NOMO-1 (cell line): ENCODE data around the gene KLHL29.

Experiments
- DNase-seq, 2 experiments: peaks; one replicate each; lab custom pipeline; 2025; ENCODE audit not compliant: unreplicated experiment in 2 of 2; lab: John Stamatoyannopoulos, UW

The KLHL29 gene

DNA sequence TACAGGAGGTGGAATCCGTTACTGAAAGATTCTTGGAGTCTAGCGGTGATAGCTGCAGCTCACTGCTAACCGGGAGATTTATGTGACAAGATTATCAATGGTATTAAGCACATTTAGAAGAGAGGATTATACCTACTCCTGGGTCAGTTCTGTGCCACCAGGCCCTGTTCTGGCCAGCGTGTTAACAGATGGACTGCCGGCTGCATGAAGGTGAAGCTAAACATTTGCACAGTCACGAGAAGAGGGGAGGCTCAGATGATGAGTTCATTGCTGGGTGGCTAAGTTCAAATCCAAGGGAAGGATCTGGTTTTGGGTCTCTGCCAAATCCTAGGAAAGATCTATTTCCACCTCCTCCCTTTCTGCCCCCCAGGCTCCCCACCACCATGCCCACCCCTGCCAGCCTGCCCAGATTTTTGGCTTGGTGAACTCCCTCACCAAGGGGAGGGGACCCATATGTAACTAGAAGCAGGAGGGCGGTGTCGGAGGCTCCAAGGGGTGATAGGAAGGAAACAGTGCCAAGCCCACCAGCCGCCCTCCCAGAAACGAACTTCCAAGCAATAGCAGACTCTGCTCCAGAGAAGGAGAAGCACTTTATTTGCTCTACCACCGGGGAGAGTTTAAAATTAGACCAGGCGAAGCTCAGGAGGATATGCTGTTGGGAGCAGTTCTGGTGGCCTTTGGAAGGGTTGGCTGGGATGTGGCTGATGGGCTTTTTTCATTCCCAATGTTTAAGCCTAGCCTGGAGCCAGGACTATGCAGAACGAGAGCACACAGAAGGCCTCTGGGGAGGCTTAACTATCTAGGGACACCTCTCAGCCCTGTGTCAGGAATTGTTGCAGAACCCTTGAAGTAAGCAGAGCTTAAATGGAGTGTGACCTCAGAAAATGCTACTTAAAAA, 200.5 kb downstream of the KLHL29 start:
- no peak for DNase-seq

DNA sequence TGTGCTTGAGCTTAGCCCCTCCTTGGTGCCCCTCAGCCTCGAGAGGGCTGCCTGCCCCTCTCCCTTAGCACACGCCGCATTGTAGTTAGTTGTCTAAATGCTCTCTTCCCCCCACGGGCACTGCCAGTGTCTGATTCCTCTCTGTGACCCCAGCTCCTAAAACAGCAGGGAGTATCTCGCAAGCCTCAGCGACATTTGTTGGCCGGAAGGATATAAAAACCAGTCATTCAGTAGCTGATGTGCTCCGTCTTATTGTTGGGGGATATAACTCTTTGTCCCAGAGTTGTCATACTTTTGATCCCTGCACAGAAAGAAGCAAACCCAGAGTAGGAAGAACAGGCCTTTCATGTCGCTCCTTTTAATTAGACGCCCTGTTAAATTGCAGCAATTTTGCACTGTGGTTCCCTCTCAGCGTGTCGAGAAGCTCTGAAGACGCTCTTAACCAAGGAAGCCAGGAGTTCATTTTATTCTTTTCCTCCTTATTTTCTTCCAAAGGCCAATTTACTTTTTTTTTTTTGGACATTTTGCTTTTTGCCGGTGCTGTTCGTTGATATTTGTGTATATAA, 201.8 kb downstream of the KLHL29 start:
- DNase-seq: no peak

DNA sequence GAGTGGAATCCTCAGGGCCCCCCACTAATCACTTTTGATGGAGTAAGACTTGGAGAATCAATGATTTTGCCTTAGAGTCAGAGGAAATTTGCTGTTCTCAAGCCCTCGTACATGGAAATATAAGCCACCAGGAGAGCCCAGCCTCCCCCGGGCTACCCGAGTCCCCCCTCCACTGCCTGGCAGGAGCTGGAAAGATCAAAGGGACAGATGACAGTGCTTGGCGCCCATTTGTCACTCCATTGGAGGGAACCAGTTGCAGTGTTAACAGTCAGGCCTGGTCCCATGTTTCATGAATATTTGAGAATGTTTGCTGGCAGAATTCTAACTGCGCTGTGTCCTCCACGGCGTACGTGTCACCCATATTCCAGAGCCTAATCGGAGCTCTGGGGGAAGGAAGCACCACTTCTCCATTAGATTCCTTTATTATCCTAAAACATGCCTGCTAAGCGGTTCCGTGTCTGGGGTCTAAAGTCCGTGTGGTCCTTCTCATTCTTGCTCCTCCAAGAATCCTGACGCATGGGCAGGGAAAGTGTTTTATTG, 202.4 kb downstream of the KLHL29 start:
- DNase-seq: no peak

DNA sequence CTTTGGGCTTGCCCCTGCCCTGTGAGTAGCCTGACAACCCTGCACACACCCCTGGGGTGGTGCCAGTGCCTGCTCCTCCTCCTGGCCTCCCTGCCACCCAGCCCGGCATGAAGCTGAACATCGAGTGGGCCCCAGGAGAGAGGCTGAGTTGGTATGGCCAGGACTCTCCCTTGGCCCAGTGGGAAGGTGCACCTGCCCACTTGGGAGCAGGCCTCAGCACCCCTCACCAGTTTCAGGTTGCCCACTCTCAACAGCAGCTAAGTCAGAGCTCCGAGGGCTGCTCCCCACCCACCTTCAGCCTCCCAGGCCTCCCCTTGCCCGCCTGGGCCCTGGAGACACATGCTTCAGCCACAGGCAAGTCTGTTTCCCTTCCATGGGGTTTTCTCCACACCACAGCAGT, 203.1 kb downstream of the KLHL29 start:
- no peak for DNase-seq

DNA sequence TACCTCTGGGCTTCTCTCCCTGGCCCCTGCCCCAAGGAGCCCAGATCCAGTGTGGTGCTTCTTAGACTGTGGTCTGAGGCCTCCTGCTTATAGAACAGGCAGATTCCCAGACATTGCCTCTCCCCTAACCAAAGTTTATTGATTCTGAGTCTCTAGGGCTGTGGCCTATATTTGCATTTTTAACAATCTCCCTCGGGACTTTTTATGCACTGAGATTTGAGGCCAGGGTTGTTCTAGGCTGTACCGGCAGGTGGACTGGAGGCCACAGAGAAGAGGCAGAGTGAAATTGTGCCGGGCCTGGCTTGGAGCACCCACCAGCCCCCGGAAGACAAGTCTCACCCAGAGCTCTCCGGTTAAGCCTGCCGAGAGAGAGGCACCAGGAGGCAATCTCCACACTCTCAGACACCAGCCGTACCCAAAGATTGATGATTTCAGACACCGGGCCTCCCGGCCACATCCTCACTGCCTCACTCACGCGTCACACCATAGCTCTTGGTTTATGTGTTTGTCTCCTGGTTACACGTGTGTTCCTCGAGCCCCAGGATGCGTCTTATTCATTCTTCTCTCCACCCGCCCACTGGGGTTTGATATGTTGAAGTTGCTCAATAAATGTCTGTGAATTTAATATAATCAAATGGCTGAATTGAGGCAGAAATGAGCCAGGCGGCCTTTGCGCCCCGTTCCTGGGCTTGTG, 203.7 kb downstream of the KLHL29 start:
- DNase-seq: no peak

DNA sequence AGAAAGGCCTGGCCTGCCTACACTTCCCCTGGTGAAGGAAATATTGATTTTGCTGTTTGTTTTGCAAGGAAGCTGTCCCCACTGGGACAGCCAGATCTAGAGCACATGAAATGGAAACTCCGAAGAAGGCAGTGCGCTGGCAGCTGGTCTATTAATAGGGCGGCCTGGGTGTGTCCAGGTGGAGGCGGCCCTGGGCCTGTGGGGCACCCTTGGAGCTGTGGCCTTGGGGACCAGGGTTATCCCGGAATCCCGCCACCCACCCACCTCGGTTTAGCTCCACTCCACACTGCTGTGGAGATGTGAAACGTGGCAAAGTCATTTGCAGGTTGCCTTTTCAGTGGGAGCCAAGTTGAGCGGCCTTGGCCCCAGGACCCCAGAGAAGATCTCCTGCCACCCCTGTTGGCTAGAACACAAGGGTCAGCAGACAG, 204.3 kb downstream of the KLHL29 start:
- no peak for DNase-seq

DNA sequence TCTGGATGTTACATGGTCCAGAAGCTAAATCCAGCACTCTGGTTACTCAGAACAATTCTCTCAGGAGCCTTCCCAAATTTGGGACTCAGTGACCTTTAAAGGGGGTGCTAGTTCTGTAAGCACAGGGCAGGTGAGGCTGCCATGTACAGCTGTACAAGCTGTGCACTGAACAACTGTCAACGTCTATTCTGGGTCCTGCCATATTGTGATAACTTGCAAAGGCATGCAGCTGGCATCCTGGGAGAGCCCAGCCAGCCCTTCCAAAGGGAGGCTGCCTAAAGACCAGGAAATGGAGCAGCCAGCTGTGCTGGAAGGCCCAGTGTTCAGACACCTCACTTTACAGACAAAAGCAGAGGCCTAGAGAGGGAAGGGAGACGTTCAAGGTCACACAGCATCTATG, 204.8 kb downstream of the KLHL29 start:
- no peak for DNase-seq

DNA sequence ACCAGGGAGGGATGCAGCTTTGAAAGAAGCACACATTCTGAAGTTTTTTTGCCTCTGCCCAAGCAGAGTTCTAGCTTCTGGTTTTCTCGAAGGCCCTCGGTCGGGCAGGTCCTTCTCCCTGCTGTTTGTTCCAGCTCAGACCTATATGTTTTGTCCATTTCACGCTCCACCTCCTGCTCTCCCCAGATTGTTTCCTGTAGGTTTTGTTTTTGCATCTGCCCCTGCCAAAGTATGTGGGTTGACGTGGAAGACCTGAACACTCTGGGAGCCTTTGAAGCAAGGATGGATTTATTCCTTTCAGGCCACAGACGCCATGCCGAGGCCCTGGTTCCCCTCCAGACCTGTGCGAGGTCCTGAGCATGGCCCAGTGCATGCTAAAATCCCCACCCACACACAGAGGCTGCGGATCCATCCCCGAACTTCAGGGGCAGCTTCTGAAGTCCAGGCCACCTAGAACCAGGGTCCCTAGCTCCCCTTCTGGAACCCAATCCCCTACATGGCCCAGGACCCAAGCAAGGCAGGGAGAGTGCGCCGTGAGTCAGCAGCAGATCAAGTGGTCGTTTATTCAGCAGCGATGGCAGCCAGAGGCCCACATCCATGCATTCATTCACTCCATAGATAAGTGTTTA, 205.4 kb downstream of the KLHL29 start:
- no peak for DNase-seq

DNA sequence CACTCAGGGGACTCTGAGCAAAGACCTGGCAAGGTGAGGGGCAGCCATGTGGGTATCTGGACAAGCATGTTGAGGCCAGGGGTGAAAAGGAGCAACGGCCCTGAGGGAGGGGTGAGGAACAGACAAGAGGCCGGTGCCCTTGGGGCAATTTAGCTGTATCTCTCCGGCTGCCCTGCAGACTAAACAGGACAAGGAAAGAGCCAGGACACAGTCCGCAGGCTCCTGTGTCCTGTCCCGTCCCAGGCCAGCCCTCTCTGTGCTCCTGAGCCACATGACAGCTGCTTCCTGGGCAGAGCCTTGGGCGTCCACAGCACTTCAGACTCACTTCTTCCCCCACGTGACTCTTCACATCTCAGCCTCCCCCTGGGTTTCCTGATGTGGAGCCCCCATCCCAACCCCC, 206.1 kb downstream of the KLHL29 start:
- no peak for DNase-seq

DNA sequence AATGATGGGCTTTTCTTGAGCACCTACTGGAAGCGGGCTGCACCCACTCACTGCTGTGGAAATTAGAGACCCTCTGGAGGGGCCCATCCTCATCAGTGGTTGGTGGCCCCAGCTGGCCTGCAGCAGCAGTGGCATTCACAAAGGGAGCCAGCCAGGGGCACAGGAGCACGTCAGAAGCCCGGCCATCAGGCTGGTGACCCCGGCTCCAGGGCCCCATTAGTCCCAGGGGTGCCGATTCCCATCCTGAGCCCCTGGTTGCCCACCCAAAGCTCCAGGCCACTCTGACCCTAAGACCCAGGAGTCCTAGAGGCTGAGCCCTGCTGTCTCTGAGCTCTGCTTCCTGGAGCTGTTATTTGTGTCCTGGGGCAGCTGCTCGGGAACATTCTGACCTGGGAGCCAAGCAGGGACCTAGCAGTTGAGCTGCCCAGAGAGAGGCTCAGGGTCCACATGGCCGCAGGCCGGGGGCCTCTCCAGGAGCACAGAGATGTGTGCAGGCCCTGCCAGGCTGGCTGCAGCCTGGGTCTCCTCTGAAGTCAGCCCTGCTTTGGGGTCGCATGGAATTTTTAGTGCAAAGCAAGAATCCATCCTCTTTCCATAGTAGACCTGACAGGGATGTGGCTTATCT, 207.2 kb downstream of the KLHL29 start:
- DNase-seq: no peak

DNA sequence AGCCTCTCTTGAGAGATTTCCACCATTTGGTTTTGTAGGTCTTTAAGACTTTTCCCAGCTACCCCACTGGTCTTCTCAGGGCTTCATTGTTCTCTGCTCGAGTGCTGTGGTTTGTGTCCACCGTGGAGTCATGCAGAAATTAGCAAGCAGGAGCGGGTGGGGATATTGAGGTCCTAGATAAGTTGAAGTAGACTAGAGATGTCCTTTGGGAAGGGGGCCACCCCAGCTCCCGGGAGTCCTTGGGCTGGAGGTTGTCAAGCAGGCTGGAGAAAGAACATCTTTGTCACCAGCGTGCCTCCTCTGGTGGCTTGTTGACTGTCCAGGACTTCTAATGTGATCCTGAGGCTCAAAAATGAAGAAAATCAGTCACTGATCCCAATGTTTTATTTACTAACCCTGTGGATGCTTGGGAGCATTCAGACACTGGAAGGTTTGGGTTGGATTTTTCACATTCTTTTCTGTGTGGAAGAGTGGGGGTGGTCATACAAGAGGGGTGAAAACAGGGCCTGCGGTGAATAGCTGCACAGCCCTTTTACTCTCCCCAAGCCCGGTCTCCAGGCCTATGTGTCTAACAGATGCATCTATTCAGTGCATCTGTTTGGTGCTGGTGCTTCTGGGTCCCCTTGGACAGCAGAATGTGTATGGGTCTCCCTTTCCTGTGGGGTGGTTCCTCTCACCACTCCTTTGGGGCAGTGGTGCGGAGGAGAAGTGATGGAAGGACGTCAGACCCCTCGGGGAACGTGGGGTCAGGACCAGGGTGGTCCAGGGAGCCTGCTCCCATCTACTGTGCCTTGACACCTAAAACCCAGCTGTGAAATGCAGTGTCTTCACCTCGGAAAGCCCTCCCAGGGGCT, 208.1 kb downstream of the KLHL29 start:
- no peak for DNase-seq

DNA sequence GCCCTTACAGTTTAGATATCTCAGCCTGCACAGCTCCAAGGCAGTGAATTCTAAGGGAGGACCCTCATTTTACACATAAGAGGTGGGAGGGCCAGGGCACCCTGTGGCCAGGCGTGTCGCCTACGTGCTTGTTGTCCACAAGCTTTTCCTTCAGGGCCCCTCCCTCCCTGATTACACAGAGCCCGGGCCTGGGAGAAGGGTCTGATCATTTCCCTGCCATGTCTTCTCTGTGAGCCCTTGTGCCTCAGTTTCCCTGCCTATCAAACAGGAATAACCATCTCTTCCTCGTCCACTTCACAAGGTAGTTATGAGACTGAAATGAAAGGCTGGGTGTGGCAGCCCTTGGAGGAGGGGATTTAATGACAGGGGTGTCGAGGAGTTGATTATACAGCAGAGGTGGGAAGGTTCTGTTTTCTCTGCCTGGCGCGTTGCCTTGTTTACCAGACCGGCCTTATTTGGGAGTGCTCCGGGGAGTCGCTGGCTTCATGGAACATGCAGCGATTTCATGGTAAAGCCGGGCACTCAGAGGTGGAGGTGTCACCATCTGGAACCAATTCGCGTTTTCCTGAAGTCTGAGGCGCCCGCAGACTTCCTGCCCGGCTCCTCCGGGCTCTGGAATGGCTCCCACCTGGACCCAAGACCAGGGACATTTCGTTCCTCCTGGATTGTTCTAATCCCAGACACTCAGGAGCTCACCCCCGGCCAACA, 208.9 kb downstream of the KLHL29 start:
- no peak for DNase-seq

DNA sequence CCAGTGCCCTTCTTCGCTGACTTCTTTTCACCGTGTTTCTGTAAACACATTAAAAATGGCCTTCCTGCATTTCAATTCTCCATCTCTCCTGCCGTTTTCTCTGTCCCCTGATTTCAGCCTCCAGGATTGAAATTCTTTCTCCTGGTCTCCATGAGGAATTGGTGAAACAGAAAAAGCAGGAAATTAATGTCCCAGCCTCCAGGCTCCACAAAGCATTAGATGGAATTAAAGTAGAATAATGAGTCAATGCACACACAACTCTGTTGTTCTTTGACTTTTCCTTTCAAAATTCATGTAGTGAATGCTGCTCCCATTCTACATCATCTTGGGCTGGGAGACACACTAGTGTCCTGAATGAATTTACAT, 209.5 kb downstream of the KLHL29 start:
- DNase-seq: no peak

DNA sequence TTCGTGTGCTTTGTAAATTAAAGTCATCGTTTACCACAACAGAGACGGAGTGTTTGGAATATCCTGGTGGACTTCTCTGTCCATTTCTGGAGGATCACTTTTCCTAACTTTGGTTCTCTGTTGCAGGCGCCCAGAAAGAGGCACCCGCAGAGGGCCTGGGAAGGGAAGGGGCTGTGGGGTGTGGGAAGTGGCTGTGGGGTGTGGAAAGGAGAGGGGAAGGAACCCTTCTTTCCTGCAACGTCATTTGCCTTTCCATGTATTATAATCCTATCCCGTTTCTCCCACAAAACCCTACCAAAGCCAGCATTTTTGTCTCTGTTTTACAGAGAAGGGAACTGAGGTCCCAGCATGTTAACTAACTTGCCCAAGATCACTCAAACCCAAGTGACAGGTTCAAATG, 210.0 kb downstream of the KLHL29 start:
- DNase-seq: no peak

DNA sequence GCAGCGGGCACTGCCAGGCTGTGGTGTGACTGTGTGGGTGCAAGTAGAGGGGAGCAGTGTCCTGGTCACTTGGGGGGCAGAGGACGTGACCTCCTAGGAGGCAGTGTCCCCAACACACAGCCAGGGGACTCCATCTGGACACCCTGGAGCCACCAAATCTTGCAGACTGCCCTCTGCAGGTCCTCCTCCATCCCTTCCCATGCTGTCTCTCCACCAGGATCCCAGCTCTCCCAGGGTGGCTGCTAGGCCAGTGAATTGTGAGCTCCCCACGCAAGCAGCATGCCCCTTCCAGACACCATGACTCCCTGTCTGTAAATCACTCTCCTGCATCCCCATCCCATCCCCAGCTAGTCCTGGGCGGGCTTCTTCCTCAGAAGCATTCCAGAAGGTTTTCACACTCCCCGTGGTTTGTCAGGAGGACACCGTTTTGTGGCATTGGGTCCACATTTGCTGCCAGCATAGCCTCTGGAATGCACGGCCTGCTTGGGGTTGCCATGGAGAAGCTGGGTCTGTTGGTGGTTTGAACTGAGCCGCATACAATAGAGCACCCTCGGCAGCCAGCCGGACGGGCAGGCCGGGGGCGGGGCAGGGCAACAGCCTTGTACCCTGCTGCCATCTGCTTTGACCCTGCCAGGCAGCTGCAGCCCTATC, 210.7 kb downstream of the KLHL29 start:
- DNase-seq: no peak

DNA sequence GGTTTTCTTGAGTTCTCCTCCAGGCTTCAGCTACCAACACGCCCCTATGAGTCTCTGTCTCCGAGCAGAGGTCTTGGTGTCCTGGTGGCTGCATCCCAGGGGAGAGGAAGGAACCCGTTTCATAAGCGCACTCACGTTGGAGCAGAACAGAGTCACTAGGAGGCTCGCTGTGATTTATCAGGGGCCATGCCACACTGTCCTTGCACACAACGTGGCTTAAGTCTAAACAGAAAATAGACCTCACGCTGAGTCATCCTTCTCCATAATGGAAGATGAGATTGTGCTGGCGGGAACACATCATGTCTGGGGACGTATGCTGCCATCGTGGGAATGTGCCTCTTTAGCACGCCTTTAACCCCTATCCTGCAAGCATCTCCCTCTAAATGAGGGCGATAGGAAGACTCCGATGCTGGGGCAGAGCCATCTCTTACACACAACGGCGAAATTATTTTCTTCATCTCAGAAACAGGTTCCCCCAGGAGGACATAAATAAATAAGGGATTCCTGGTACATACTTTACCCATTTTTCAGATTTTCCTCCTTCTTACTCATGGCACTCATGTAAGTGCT, 211.4 kb downstream of the KLHL29 start:
- no peak for DNase-seq

DNA sequence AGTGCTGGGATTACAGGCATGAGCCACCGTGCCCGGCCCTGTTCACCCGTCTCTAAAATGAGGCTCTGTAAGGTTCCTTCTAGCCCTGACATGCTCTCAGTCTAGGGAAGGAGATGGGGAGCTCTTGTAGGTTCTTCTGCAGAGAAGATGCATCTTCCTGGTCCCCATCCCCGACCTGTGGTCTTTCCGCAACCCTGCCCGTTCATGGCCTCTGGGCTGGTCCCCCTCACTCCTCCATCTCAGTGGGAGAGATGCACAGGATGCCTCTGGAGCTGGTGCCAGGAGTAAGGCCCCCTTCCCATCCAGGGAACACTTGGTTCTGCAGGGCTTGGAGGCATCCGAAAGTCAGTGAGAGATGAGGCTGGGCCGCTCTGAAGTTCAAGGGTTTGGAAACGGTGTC, 212.7 kb downstream of the KLHL29 start:
- no peak for DNase-seq

DNA sequence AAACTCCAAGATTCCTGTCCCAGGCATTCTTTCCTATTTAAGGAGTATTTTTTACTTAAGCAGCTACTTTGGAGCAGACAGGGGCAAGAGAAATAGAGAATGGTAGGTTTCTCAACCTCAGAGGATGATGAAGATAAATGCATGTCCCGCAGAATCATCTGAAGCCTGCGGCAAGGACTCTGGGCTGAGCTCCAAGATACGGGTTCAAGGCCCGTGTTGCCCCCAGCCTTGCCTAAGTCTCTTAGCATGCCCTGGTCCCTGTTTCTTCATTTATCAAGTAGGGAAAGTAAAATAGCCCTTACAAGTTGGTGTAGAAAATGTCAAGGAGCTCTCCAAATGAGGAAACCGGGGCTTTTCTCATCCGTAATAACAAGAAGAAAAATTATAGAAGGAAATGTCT, 214.0 kb downstream of the KLHL29 start:
- DNase-seq: no peak
